Ishikawa (cell line): Measurements from ENCODE around the gene EEF1AKMT3.

Experiments used
- CEBPB ChIP-seq: IDR thresholded peaks from 2 replicates; pipeline ENCODE4 v1.6.1; 2012
- CREB1 ChIP-seq: IDR thresholded peaks from 2 replicates; pipeline ENCODE4 v1.6.1; 2012; ENCODE audit warnings: low read depth
- EGR1 ChIP-seq: IDR thresholded peaks from 2 replicates; pipeline ENCODE4 v1.6.1; 2012
- EP300 ChIP-seq: IDR thresholded peaks from 2 replicates; pipeline ENCODE4 v1.6.1; 2012; ENCODE audit warnings: borderline replicate concordance
- FOXM1 ChIP-seq: IDR thresholded peaks from 2 replicates; pipeline ENCODE4 v1.6.1; 2012; ENCODE audit warnings: low read depth, borderline replicate concordance
- MAX ChIP-seq: IDR thresholded peaks from 2 replicates; pipeline ENCODE4 v1.6.1; 2012
- NFIC ChIP-seq: IDR thresholded peaks from 2 replicates; pipeline ENCODE4 v1.6.1; 2012
- RAD21 ChIP-seq: IDR thresholded peaks from 2 replicates; pipeline ENCODE4 v1.6.1; 2012; ENCODE audit warnings: low read depth
- REST ChIP-seq: IDR thresholded peaks from 2 replicates; pipeline ENCODE4 v1.6.1; 2012; ENCODE audit warnings: low read depth, mild to moderate bottlenecking
- TAF1 ChIP-seq: IDR thresholded peaks from 2 replicates; pipeline ENCODE4 v1.6.1; 2012; ENCODE audit warnings: low read depth, mild to moderate bottlenecking
- TCF12 ChIP-seq: IDR thresholded peaks from 2 replicates; pipeline ENCODE4 v1.6.1; 2012; ENCODE audit warnings: low read depth
- TEAD4 ChIP-seq: IDR thresholded peaks from 2 replicates; pipeline ENCODE4 v1.6.1; 2012
- USF1 ChIP-seq: IDR thresholded peaks from 2 replicates; pipeline ENCODE4 v1.6.1; 2012
- YY1 ChIP-seq: IDR thresholded peaks from 2 replicates; pipeline ENCODE4 v1.6.1; 2012; ENCODE audit warnings: low read depth
- ZBTB7A ChIP-seq: IDR thresholded peaks from 2 replicates; pipeline ENCODE4 v1.6.1; 2012; ENCODE audit warnings: low read depth

Gene EEF1AKMT3

GRCh38 chr12:57758552-57759359 is 13.7 kb upstream of the EEF1AKMT3 start:
- TF ChIP-seq NFIC (no peak), USF1 (no peak)

GRCh38 chr12:57759360-57759980 is 12.9 kb upstream of the EEF1AKMT3 start:
- TF ChIP-seq REST (no peak), CEBPB (no peak), YY1 (no peak), RAD21 (peak; percentile 31; the same call in 1 of the 2 replicates)

GRCh38 chr12:57760347-57760982 is 11.9 kb upstream of the EEF1AKMT3 start:
- TF ChIP-seq REST (peak; percentile 97), ZBTB7A (peak; percentile 91), EGR1 (no peak), USF1 (no peak), TEAD4 (0 out of 2 replicates have a peak, but pooled peaks have one; percentile 25), TCF12 (no peak), NFIC (no peak), CEBPB (no peak), MAX (no peak), EP300 (no peak)

- no peak for TF ChIP-seq NFIC
- no peak for TF ChIP-seq REST
- TF ChIP-seq TAF1, result no peak
- no peak for TF ChIP-seq RAD21
- no peak for TF ChIP-seq TCF12
- no peak for TF ChIP-seq FOXM1
- no peak for TF ChIP-seq EGR1
- TF ChIP-seq CREB1, result no peak
- no peak for TF ChIP-seq ZBTB7A
- TF ChIP-seq TEAD4, result no peak
- no peak for TF ChIP-seq EP300
- no peak for TF ChIP-seq CEBPB
- no peak for TF ChIP-seq MAX
- TF ChIP-seq USF1, result no peak
- TF ChIP-seq YY1, result no peak
These were observed 10.9 kb upstream of the EEF1AKMT3 start for GRCh38 chr12:57761391-57761998.
